NCI-H345 (cell line): ENCODE results near the gene RHOT1.

ENCODE experiments used
- DNase-seq: peaks from one replicate; lab custom pipeline; 2025; lab: John Stamatoyannopoulos, UW

Gene RHOT1

DNA sequence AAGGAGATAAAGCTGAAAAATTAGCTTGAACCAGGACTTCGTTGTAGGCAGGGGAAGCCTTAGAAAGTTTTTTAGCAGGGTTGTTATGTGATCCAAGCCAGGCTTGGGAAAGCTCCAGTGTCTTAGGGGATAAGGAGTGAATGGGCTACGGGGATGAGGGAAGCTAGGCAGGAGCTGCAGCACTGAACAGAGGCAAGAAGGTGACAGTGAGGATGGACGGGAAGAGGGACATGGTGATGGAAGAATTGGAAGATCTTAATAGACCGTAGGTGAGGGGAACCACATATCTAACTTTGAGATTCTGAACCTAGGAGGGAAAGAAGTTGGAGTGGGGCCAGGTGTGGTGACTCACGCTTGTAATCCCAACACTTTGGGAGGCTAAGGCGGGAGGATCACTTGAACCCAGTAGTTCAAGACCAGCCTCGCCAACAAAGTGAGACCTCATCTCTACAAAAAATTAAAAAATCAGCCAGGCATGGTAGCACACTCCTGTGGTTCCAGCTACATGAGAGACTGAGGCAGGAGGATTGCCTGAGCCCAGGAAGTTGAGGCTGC is 126.5 kb downstream of the RHOT1 start:
- no peak for DNase-seq

DNA sequence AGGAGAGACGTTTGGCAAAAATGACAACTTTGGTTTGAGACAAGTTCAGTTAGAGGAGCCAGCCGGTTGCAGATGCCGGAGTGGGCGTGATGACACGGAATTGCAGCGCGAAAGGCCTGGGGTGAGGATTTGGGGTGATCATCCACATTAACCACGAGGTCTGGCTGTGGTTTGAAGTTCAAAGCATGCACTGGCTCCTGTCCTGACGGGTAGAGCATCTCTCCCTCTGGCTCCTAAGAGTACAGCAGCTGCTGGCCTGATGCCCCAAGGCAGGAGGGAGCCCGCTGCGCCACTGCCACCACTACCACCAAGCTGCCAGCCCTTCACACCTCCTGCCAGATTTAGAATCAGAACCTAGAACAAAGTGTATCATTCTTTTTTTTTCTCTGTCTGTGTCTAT is 127.1 kb downstream of the RHOT1 start:
- no peak for DNase-seq

DNA sequence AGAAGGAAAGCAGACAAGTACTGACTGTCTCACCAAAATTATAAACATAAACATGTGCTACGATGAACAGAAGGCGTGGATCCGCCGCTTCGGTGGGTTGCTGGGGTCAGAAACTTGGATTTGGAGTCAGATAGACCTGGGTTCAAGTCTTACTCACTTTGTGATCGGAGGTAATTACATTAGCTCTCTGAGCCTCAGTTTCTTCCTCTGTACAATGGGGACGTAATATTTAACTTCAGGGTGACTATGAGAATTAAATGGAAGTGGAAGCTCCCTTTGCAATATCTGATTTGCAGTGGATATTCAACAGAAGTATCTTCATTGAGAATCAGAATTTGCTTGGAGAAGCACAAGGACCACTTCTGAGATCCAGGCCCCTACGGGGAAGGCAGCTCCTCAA is 129.5 kb downstream of the RHOT1 start:
- DNase-seq = no peak

DNA sequence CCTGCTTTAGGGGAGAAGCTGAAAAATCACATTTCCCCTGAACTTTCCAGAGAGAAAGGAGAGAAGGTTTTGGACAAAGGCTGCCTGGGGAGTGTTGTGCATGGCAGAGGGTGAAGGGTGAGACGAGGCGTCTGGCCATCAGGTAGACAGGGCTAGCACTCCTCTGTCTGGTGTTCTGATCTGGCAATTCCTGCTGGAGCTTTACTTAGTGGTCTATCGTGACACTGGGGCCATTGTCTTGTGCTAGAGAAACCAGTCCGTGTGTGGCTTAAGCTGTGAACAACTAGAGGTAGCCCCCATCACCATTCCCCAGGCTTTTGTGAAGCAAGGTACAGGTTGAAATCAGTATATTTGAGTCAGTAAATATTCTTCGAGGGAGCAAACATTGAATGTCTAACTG is 131.8 kb downstream of the RHOT1 start:
- DNase-seq = no peak

DNA sequence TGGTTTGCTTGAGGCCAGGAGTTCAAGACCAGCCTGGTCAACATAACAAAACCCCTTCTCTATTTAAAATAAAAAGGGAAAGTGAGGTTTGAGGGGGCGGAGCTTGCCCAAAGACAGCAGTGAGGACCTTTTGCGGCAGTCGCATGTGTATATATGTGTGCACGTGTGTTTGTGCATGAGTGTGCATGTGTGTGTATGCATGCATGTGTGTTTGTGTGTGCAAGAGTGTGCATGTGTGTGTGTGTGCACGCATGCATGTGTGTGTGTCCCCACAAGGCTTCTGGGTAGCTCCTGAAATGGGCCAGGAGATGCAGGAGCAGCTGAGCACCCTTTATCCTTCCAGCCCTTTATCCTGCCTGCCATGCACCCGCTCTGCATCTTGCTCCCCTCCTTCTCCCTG is 132.3 kb downstream of the RHOT1 start:
- no peak for DNase-seq
